Esophagus (tissue), 2 donors: ENCODE measurements around the gene AGK. TPM values are rescaled to one million over a fixed set of nuclear protein-coding genes. Genes with fewer than 3 reads are reported as not detected.
"Not testable (repeated sequence)": the region's sequence is repeated elsewhere in the genome, so short reads cannot be mapped to it uniquely, and the experiment has no call there.

Source experiments
- H3K27ac ChIP-seq, 2 donors: one replicate each; pipeline ENCODE4 v1.5.1; 2013; ENCODE audit warnings: low read depth in 2 of 2, mild to moderate bottlenecking in 2 of 2, inconsistent platforms in 1 of 2, low read length in 1 of 2, moderate library complexity in 1 of 2
- H3K27me3 ChIP-seq, 2 donors: one replicate each; pipeline ENCODE4 v1.6.1; 2013; ENCODE audit warnings: low read length in 2 of 2, control low read depth in 1 of 2, mild to moderate bottlenecking in 1 of 2; ENCODE audit not compliant: insufficient read depth in 2 of 2, control insufficient read depth in 1 of 2
- H3K36me3 ChIP-seq, 2 donors: one replicate each; pipeline ENCODE4 v1.6.1; 2013; ENCODE audit warnings: low read length in 1 of 2; ENCODE audit not compliant: control insufficient read depth in 2 of 2, insufficient read depth in 2 of 2
- H3K4me1 ChIP-seq, 2 donors: one replicate each; pipeline ENCODE4 v1.6.1; 2013; ENCODE audit warnings: low read length in 1 of 2; ENCODE audit not compliant: control insufficient read depth in 2 of 2, insufficient read depth in 2 of 2
- H3K4me3 ChIP-seq, 2 donors: one replicate each; pipeline ENCODE4 v1.5.1; 2013; ENCODE audit warnings: low read length in 2 of 2, mild to moderate bottlenecking in 2 of 2, low read depth in 1 of 2, moderate library complexity in 1 of 2
- H3K9me3 ChIP-seq, 2 donors: one replicate each; pipeline ENCODE4 v1.6.1; 2013; ENCODE audit warnings: mild to moderate bottlenecking in 2 of 2, low read depth in 1 of 2, low read length in 1 of 2, moderate library complexity in 1 of 2; ENCODE audit not compliant: control insufficient read depth in 2 of 2, insufficient read depth in 1 of 2
- WGBS, 2 donors: extraction: QIAGEN DNeasy Blood & Tissue Kit; methylation state at CpG; one replicate each; pipeline ENCODE4 v1.1.7; 2013; 5-methylcytosine and 5-hydroxymethylcytosine counted together
- polyA plus RNA-seq, 2 donors: library from polyadenylated mRNA; stranded (reverse); fragments of 200-250 nt; gene quantifications; one replicate each; pipeline ENCODE4 v1.2.3, GENCODE V29; 2013
- donor health status: healthy with polysubstance abuse.
- donor health status: Bipolar disorder and iron deficiency.

AGK gene
- polyA plus RNA-seq, 2 donors, result 11.1 to 12.1 TPM

DNA sequence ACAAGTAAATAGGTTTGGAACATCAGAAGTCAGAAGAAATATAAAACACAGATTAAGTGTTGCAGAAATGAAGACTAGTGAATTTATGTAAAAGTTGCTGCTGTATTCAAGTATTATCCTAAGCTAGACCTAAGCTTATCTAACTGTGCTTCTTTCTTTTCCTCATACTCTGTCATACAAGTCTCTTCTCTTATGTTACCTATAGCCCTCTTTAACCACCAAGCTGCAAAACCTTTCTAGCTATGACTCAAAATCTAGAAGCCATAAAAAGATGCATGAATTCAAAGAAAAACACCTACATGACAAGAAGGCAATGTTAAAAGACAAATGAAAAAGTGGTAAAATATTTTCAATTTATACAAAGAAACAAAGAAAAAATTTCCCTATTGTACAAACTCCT is 127.8 kb downstream of the AGK start:
- Histone ChIP-seq H3K36me3 (no peaks in the 10 kb centered on the region), H3K27me3 (no peaks in the 10 kb centered on the region), H3K27ac (no peak overlapping the region), H3K9me3 (no peaks in the 10 kb centered on the region), H3K4me3 (no peak overlapping the region), H3K4me1 (peaks cover 0 to 3% of the 10 kb centered on the region in 2 donors)

GRCh38 chr7:141685285-141686023 is 134.2 kb downstream of the AGK start:
- Histone ChIP-seq H3K27me3 (no peaks in the 10 kb centered on the region), H3K4me1 (peaks cover 0 to 4% of the 10 kb centered on the region in 2 donors), H3K9me3 (no peaks in the 10 kb centered on the region), H3K36me3 (peaks cover 0 to 7% of the 10 kb centered on the region in 2 donors), H3K4me3 (no peak overlapping the region), H3K27ac (peak overlapping the region in 1 of 2 donors; percentile 0)
- WGBS, 2 donors, result 83 to 85% methylated on average over 27 of the region's 27 CpGs

- H3K4me1 ChIP-seq, result peaks cover 0 to 4% of the 10 kb centered on the region in 2 donors
- WGBS, 2 donors, result 84 to 88% methylated on average over 3 of the region's 3 CpGs
- H3K27ac ChIP-seq, result no peak overlapping the region
- H3K36me3 ChIP-seq, result peaks cover 0 to 9% of the 10 kb centered on the region in 2 donors
- no peak overlapping the region for H3K4me3 ChIP-seq
- no peaks in the 10 kb centered on the region for H3K27me3 ChIP-seq
- H3K9me3 ChIP-seq, result no peaks in the 10 kb centered on the region
These were observed 134.9 kb downstream of the AGK start for GRCh38 chr7:141686074-141686473.

DNA sequence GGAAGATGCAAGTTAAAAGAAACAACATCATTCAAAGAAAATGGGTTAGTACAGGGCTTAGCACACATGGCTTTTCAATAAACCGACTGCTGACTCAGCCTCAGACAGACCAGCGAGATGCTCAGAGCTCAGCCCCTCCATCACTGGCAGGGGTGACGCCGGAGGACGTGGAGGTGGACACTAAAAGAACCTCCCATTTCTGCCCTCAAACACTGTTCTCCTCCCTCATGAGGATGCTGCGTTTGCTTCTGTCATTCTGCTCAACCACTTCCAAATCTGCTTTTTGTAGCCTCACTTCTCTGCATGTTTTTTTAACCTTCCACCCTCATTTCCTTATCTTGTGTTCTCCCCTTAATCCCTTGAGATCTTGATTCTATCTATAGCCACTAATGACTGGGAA is 135.5 kb downstream of the AGK start:
- Histone ChIP-seq H3K36me3 (peaks cover 0 to 10% of the 10 kb centered on the region in 2 donors), H3K9me3 (no peaks in the 10 kb centered on the region), H3K4me1 (peaks cover 0 to 4% of the 10 kb centered on the region in 2 donors), H3K27ac (no peak overlapping the region), H3K4me3 (no peak overlapping the region), H3K27me3 (no peaks in the 10 kb centered on the region)
- WGBS, 2 donors, result 85 to 88% methylated on average over 6 of the region's 6 CpGs

- H3K4me1 ChIP-seq, result peaks cover 0 to 4% of the 10 kb centered on the region in 2 donors
- peaks cover 0 to 10% of the 10 kb centered on the region in 2 donors for H3K36me3 ChIP-seq
- H3K9me3 ChIP-seq, result no peaks in the 10 kb centered on the region
- no peak overlapping the region for H3K27ac ChIP-seq
- WGBS, 2 donors, result 97 to 98% methylated on average over 5 of the region's 5 CpGs
- H3K4me3 ChIP-seq, result no peak overlapping the region
- H3K27me3 ChIP-seq, result no peaks in the 10 kb centered on the region
These were observed 136.8 kb downstream of the AGK start for GRCh38 chr7:141688043-141688442.

DNA sequence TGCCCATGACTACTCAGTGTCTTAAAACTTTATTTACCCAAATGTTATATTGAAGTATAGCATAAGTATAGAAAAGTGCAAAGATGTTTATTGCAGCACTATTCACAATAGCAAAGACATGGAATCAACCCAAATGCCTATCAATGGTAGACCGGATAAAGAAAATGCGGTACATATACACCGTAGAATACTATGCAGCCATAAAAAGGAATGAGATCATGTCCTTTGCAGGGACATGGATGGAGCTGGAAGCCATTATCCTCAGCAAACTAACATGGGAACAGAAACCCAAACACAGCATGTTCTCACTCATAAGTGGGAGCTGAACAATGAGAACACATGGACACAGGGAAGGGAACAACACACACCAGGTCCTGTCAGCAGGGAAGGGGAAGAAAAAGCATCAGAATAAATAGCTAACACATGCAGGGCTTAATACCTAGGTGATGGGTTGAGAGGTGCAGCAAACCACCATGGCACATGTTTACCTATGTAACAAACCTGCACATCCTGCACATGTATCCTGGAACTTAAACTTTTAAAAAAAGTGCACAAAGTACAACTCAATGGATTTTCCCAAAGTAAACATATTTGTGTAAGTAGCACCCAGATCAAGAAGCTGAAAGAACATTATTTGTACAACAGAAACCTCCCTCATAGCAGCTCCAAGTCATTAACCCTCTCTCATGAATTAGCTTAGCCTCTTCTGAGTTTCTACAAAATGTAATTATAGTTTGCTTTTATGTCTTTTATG is 138.0 kb downstream of the AGK start:
- H3K36me3 ChIP-seq, H3K9me3 ChIP-seq, H3K27me3 ChIP-seq, H3K4me3 ChIP-seq, H3K4me1 ChIP-seq, H3K27ac ChIP-seq: not testable (repeated sequence)
- WGBS, 2 donors, result 97 to 100% methylated on average over 3 of the region's 3 CpGs

GRCh38 chr7:141691540-141691939 is 140.3 kb downstream of the AGK start:
- H3K27me3 ChIP-seq, result no peaks in the 10 kb centered on the region
- no peaks in the 10 kb centered on the region for H3K9me3 ChIP-seq
- H3K4me3 ChIP-seq, result no peak overlapping the region
- peaks cover 0 to 3% of the 10 kb centered on the region in 2 donors for H3K36me3 ChIP-seq
- H3K27ac ChIP-seq, result no peak overlapping the region
- peaks cover 0 to 7% of the 10 kb centered on the region in 2 donors for H3K4me1 ChIP-seq
- WGBS, 2 donors, result 85 to 92% methylated on average over 3 of the region's 3 CpGs

DNA sequence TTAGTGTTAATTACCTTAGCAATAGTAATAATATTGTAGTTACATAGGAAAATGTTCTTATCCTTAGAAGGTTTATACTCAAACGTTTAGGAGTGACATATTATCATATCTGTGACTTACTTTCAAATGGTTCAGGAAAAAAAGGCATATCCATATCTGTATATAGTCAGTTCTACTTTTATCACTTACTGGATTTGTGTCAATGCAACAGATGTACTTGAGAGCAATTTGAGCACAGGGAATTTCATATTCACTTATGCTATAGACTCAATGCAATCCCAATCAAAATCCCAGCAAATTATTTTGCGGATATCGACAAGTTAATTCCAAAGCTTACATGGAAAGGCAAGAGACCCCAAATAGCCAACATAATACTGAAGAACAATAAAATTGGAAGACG is 140.8 kb downstream of the AGK start:
- Histone ChIP-seq H3K27ac (no peak overlapping the region), H3K4me1 (peaks cover 0 to 8% of the 10 kb centered on the region in 2 donors), H3K9me3 (no peaks in the 10 kb centered on the region), H3K36me3 (peaks cover 0 to 3% of the 10 kb centered on the region in 2 donors), H3K4me3 (no peak overlapping the region), H3K27me3 (no peaks in the 10 kb centered on the region)
- WGBS, 2 donors, result 85 to 88% methylated on average over 4 of the region's 4 CpGs

DNA sequence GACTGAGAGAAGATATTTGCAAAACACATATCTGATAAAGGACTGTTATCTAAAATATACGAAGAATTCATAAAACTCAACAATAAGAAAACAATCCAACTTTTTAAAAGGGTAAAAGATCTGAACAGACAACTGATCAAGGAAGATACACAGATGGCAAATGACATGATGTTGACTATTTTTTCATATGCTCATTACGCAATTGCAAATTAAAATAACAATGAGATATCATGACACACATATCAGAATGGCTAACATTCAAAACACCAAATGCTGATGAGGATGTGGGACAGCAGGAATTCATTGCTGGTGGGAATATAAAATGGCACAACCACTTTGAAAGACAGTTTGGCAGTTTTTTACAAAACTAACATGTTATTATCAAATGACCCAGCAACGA is 141.9 kb downstream of the AGK start:
- no peaks in the 10 kb centered on the region for H3K9me3 ChIP-seq
- peaks cover 0 to 3% of the 10 kb centered on the region in 2 donors for H3K36me3 ChIP-seq
- 87 to 90% methylated on average over 3 of the region's 3 CpGs for WGBS, 2 donors
- H3K27ac ChIP-seq, result no peak overlapping the region
- peaks cover 2 to 9% of the 10 kb centered on the region in 2 donors for H3K4me1 ChIP-seq
- H3K27me3 ChIP-seq, result no peaks in the 10 kb centered on the region
- H3K4me3 ChIP-seq, result no peak overlapping the region
